NCI-H187 treated with DMSO at 0.1 percent for 48 hours (cell line): ENCODE data around the gene PRR7.

Experiments used
- DNase-seq: peaks from one replicate; lab custom pipeline; 2025; lab: John Stamatoyannopoulos, UW

The PRR7 gene

DNA sequence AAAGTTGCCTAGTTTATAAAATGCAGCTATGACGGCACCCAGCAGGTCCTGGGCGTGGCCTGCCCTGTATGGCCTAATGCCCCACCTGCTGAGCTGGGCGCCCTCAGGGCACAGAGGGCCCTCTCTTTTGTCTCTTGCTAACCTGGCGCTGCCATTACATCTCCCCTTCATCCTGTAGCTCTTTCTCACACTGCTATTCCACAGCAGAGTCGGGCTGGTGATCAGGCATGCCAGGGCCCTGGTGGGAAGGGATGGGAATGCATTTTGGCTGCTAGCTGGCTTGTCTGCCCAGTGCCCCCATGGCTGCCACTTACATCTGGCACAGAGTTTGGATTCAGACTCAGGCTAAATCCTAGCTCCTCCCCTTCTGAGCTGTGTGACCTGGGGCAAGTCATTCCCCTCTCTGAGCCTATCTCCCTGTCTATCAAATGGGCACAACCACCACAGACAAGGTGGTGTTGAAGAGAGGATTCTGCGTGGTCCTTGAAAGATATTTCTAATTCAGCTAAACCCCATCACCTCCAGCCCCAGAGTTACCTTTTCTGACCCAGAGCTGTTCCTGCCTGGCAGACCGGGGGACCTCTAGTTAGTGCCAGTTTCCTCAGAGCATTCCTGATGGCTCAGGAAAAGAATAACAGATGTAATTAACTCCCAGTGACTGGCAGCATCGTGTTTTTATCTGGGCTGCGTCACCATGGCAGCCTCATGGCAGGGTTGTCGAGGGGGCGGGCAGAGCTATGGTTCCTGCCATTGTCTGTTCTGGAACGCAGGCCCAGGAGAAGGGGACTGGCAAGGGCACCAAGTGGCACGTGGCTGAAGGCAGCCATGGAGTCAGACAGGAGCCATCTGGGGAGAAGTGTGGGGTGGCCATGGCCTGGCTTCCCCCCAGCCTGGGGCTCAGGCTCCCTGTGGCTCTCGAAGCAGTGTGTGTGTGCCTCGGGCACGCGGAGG, 6.3 kb downstream of the PRR7 start:
- DNase-seq: no peak

GRCh38 chr5:177453852-177454396, 7.3 kb downstream of the PRR7 start:
- no peak for DNase-seq

DNA sequence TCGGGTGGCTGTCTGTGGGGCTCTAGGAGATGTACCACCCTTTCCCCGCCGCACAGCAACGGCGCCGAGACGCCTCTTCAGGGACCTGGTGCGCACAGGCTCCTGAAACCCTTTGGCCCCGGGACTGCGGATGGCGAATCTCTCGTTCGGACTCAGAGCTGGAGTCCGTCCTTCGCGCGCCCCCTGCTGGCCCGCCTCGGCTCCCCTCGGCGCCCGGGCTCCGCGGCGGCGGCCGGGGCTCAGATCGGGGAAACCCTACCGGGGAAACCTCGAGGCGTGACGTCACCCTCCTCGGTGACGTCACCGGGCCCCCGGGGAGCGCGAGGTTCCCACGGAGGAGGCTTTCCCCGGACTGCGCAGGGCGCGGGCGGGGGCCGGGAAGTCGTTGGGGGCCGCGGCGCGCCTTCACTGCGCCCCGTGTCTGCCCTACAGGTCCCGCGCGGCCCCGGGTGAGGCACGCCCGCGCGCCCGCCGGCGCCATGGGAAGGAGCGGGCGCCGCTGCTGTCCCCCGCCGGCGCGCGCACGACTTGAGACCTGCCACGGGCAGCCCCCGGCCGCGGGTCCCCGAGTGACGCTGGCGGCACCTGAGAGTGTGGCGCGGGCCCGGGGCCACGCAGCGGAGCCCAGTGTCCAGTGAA, 7.9 kb downstream of the PRR7 start:
- DNase-seq: no peak

- DNase-seq: no peak
These were observed 8.5 kb downstream of the PRR7 start for GRCh38 chr5:177455036-177455660.

- DNase-seq: peak; percentile 36
These were observed 9.3 kb downstream of the PRR7 start for GRCh38 chr5:177455661-177456590.

DNA sequence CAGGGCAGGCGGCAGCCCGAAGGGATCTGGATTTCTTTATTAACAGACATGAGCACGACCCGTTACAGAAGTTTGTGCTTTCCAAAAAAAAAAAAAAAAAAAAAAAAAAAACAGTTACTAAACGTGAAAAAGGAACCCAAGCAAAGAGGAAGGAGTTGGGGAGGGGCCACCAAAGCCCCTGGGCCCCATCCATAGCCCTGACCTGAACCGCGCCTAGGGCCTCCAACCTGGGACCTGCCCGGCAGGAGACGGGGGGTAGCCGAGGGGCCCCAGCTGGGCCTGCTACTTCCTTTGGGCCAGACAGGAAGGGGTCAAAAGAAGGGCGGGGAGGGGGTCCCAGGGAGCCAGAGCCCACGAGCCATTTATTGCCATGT, 10.0 kb downstream of the PRR7 start:
- DNase-seq: no peak

- DNase-seq: peak; percentile 50
These were observed 10.6 kb downstream of the PRR7 start for GRCh38 chr5:177456976-177457851.

DNA sequence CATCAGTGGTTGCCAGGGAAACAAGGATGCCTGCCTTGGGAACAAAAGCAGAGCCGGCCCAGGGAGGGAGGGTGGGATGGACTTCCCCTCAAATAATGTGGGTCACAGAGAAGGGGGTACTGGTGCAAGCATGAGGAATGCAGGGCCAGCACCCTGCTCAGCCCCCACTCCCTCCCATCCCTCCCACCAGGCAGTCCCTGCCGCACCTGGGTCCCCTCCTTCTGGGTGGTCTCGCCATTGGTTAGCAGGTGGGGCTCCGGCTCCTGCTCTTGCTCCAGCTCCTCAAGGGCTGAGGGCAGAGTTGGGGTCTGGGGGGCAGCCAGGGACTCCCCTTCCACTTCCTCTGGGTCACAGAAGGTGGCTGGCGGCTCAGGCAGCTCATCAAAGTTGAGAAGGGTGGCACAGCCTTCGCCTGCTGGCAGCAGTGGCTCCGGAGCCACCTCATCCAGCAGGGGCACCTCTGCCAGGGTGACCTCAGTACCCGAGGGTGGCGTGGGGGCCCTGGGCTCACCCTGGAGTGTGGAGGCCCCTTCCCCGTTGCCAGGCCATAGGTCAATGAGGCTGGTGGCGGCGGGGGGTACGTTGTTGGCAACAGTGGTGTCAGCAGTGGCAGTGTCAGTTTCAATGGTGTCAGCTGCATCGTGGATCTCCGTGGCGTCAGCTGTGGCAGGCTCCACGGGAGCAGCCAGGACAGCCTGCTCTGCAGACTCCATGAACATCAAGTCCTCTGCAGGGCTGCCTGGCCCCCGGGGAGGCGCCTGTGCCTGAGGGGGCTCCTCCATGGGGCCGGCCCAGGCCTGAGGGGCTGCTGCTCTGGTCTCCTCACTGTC, 11.5 kb downstream of the PRR7 start:
- no peak for DNase-seq

- DNase-seq: no peak
These were observed 12.3 kb downstream of the PRR7 start for GRCh38 chr5:177458912-177459350.

DNA sequence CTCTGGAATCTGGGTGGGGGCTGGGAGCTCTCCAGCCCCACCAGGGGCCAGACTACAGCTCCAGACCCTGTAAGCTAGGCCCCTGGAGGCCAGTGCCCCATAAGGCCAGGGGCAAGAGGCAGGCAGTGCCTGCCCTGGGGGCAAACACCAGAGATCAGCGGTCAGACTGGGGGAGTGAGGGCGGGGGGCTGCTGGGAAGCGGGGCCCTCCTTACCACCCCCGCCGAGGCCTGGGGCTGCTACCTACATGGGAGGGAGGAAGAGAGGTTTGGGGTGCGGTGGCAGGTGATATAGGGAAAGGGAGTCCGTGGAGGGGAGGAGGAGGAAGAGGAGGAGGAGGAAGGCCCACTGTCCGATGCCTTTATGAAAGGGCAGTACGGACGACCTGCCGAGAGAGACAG, 12.7 kb downstream of the PRR7 start:
- DNase-seq: no peak

DNA sequence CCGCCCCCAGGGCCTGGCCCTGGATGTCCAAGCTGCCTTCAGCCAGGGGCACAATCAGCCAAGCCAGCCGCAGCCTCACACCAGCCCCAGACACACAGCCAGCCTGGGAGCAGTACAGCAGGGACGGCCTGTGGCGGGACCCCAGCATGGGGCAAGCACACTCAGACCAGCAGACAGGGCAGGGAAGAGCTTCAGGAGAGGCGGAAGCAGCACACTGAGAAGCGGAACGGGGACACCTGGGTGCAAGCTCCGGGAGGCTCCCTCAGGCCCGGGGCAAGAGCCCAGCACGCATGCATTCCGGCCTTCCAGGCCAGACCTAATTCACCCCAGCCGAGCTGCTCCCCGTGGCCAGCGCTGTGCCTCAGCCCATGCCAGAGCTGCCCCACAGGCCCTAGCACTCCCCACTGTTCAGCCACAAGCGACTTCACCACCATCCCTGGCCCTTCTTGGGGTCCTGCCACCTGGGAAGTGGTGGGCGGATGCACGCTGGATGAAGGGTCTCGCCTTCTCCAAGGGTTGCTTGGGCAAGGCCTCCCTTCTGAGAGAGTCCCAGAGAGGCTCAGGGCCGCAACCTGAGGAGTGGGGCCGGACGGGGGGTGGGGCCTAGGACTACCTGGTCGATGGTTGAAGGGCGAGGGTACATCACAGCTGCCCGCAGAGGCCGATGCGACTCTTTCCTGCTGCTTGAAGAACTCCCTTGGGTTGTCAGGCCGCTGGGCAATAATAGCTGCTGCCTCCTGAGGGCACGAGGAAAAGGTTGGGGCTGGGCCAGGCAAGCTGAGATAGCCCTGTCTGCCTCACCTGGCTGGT, 13.4 kb downstream of the PRR7 start:
- DNase-seq: no peak

DNA sequence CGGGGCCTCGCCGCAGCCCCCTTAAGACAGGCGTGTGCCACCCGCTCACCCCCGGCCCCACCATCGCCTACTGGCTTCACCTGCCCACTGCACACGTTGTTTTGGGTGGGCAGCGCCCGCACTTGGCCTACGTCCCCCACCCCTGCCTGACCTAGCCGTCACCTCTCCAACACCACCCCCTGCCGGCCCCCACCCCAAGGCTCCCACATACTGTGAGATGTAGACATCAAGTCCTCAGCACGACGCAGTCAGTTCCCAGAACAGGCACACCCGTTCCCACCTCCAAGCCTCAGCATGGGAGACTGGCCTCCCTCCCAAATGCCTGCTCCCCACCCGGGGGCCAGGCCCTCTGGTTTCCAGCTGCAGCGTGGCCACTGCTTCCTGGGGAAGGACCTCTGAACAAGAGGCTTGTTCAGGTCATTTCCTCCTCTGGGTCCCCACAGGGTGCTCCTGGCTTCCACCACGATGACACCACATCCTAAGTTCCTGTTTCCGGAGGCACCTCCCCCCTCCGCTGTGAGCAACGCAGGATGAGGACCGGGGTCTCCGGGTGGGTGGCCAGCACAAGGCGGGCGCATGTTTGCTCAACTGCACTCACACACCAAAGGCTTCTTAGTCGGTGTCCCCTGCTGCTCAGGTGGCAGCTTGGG, 15.5 kb downstream of the PRR7 start:
- no peak for DNase-seq

GRCh38 chr5:177465044-177465443, 18.4 kb downstream of the PRR7 start:
- DNase-seq: no peak

DNA sequence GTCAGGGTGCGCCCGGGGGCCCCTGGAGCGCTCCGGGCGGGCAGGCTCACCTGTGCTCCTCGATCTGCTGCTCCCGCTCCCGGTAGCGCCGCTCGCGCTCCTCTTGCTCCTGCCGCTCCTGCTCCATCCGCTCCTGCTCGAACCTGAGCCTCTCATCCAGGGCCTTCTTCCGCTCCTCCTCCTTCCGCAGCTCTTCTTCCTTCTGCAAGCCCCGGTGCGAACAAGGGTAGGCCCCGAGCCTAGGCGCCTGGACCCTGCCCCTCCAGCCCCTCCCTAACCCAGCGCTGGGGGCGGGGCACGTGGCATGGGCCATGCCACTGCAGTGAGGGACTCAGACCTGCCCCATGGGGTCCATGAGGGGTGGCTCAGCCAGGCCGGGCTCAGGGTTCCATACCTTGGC, 20.2 kb downstream of the PRR7 start:
- no peak for DNase-seq

DNA sequence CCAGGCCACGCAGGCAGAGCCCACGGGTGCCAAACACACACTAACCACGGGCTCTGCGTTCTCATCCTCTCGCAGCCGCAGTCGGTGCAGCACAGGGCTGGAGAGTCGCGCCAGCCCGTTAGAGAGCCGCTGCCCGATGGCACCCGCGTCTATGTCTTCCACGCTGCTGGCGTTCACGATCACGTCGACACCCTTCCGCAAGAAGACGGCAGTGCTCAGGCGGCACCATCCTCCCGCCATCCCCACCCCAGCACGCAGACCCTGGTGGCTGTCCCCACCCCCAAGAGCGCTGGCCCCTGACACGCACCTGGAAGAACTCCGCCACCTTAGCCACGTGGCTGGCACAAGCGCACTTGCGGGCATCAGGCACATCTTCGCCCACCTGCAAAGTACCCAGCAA, 20.8 kb downstream of the PRR7 start:
- no peak for DNase-seq

GRCh38 chr5:177468329-177468684, 21.7 kb downstream of the PRR7 start:
- DNase-seq: no peak

DNA sequence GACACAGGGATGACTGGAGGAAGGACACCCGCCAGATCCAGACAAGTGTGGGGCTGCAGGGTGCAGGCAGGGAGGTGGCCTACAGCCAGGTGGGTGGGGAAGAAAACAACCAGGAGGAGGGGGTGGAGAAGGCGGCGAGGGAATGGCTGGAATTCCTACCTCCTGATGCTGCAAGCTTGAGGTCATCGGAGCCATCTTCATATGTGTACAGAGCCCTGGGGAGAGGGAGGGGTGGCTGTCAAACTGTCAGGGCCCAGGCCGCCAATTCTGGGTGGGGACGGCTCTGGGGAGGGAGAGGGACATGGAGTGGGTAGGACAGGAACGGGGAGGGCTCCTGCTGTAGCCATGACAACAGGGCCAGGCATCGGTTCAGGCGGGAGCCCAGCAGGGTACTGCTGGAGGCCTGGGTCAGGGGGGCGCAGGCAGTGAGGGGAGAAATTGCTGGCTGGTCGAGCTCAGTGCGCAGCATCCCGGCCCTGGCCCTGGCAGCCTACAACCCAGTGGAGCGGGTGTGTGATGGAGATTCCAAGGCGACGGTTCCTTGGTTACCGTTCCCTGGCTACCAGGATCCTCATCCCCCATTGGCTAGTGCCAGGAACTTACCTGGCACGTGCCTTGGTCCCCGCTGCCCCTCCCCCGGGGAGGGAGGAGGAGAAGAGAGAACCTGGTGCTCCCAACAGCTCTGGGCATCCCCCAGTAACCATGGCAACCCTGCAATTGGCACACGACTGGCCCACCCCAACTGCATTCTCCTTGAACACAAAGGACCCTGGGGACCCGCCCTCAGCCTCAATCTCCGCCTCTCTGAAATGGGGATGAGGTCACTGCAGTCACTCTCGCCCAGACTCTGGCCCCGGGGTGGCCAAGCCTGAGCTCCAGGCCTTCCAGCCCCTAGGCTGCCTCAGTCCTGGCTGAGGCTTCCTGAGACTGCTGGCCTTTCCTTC, 22.3 kb downstream of the PRR7 start:
- no peak for DNase-seq
